HepG2 (cell line): Measurements from ENCODE around the gene PMEPA1. TPM values are rescaled to one million over a fixed set of nuclear protein-coding genes. Genes with fewer than 3 reads are reported as not detected.

Source experiments
- ATAC-seq: fragments of 200-7000 bp; cut with Tn5 transposase; 3 replicates; pipeline ENCODE4 v1.9.1; 2020; ENCODE audit warnings: mild to moderate bottlenecking, moderate library complexity
- BruUV-seq: library from RNA; stranded (reverse); fragments of 400-500 nt; replicated peaks from 2 replicates; lab custom pipeline; 2021; lab: Mats Ljungman, UMichigan
- CTCF ChIA-PET: fragments of 300-600 bp; formaldehyde crosslinking; extraction: SDS; loops from one replicate; lab custom pipeline; 2021; ENCODE audit warnings: low total read pairs, inconsistent platforms, low intra/inter-chr PET ratio; lab: Yijun Ruan, JAX
- POLR2A ChIA-PET: fragments of 350-600 bp; sonication (Branson Sonifier 250); formaldehyde crosslinking; loops from one replicate; lab custom pipeline; 2020; ENCODE audit warnings: antibody characterized with exemption, inconsistent platforms; lab: Yijun Ruan, JAX
- DNase-seq: peaks from one replicate; pipeline ENCODE4 v3.0.0-alpha.2; 2015; ENCODE audit warnings: low spot score
- FAIRE-seq: peaks from 3 replicates; lab custom pipeline; 2011; peaks lifted over from hg19 to GRCh38; lab: Jason Lieb, UNC
- H2AFZ ChIP-seq: one replicate; pipeline ENCODE4 v1.6.1; 2011; ENCODE audit warnings: low read length, inconsistent platforms
- H3K27ac ChIP-seq: fragments of 300-600 bp; 3 replicates; pipeline ENCODE4 v1.8.0; 2011; ENCODE audit warnings: mixed run types, mild to moderate bottlenecking, mixed read lengths, low read length, inconsistent platforms; ENCODE audit not compliant: insufficient read depth; ENCODE audit errors: extremely low read length
- H3K27me3 ChIP-seq, 2 experiments: fragments of 200-600 bp in 1 of 2; 2 replicates in 1 of 2; 3 replicates in 1 of 2; pipeline versions ENCODE4 v1.6.0 to v1.8.0; 2011; ENCODE audit warnings: low read length in 2 of 2, mild to moderate bottlenecking in 2 of 2, moderate library complexity in 2 of 2, inconsistent platforms in 1 of 2; ENCODE audit not compliant: insufficient read depth in 2 of 2, control insufficient read depth in 1 of 2
- H3K36me3 ChIP-seq, 2 experiments: fragments of 200-600 bp in 1 of 2; replicated peaks in 1 of 2; 2 replicates in 1 of 2; 3 replicates in 1 of 2; pipeline versions ENCODE4 v1.5.1 to v1.8.0; 2011; ENCODE audit warnings: low read length in 2 of 2, inconsistent platforms in 1 of 2; ENCODE audit not compliant: insufficient read depth in 2 of 2, control insufficient read depth in 1 of 2
- H3K4me1 ChIP-seq: 2 replicates; pipeline ENCODE4 v1.5.1; 2012; ENCODE audit warnings: low read length, inconsistent platforms; ENCODE audit not compliant: insufficient read depth
- H3K4me2 ChIP-seq: 2 replicates; pipeline ENCODE4 v1.6.0; 2011; ENCODE audit warnings: low read depth, low read length, inconsistent platforms
- H3K4me3 ChIP-seq, 3 experiments: fragments of 200-600 bp in 1 of 3; sonication (generic), shearing (Covaris generic) in 1 of 3; replicated peaks in 1 of 3; 2 replicates each; pipeline ENCODE4 v1.5.1; 2011 to 2016; ENCODE audit warnings: low read length in 3 of 3, inconsistent platforms in 2 of 3, low read depth in 2 of 3, mild to moderate bottlenecking in 2 of 3, control low read depth in 1 of 3, mixed read lengths in 1 of 3; ENCODE audit not compliant: insufficient read depth in 1 of 3
- H3K79me2 ChIP-seq: one replicate; pipeline ENCODE4 v1.6.1; 2011; ENCODE audit warnings: low read length, inconsistent platforms; ENCODE audit not compliant: insufficient read depth
- H3K9ac ChIP-seq: 2 replicates; pipeline ENCODE4 v1.6.0; 2011; ENCODE audit warnings: mild to moderate bottlenecking, low read depth, low read length, inconsistent platforms; ENCODE audit not compliant: insufficient read depth
- H3K9me3 ChIP-seq: 2 replicates; pipeline ENCODE4 v1.5.1; 2012; ENCODE audit warnings: mild to moderate bottlenecking, low read length
- H4K20me1 ChIP-seq: 2 replicates; pipeline ENCODE4 v1.6.0; 2011; ENCODE audit warnings: inconsistent platforms, mild to moderate bottlenecking, low read length, moderate library complexity; ENCODE audit not compliant: insufficient read depth
- ZFP36L1 ChIP-seq: sonication (generic); formaldehyde crosslinking; IDR thresholded peaks from 2 replicates; pipeline ENCODE4 v1.8.0; 2022; ENCODE audit warnings: mild to moderate bottlenecking, missing genetic modification reagents, moderate library complexity
- ZNF124 ChIP-seq: sonication (generic); formaldehyde crosslinking; IDR thresholded peaks from 2 replicates; pipeline ENCODE4 v1.4.0; 2020; ENCODE audit warnings: missing genetic modification reagents
- WGBS: methylation state at CpG from one replicate; pipeline ENCODE4 v1.1.6; 2017; ENCODE audit warnings: low lambda C conversion rate; 5-methylcytosine and 5-hydroxymethylcytosine counted together
- in situ Hi-C: cut with HindIII; loops from 2 replicates; pipeline ENCODE4 v1.10.0; 2017; ENCODE audit warnings: low pct_unique_long_range_greater_than_20kb; ENCODE audit not compliant: extremely low pct_ligation_motif_present
- intact Hi-C: fragments of 100-400 bp; cut with micrococcal nuclease; formaldehyde crosslinking; loops from one replicate; pipeline ENCODE4 v1.10.0; 2022; ENCODE audit not compliant: unreplicated experiment
- polyA plus RNA-seq, 8 experiments: library from polyadenylated mRNA; depleted of rRNA in 3 of 8; stranded (reverse) in 7 of 8; unstranded in 1 of 8; fragments of >200 nt; fragmentation: Illumina TruSeq in 4 of 8; extraction: Trizol in 4 of 8; gene quantifications; 2 replicates each; pipeline versions ENCODE4 v1.2.1 to v1.2.3, GENCODE V29; 2011 to 2016; ENCODE audit warnings: low read depth in 4 of 8, missing spikeins in 1 of 8, mixed read lengths in 1 of 8; ENCODE audit not compliant: insufficient read depth in 1 of 8
- total RNA-seq, 5 experiments: library from RNA; depleted of rRNA; stranded (reverse); fragments of >200 nt; fragmentation: Illumina TruSeq; extraction: Trizol; gene quantifications; 2 replicates each; pipeline ENCODE4 v1.2.3, GENCODE V29; 2016; ENCODE audit warnings: low read depth in 1 of 5

Gene PMEPA1
- total and polyA plus RNA-seq, 2 of the 13 experiments (the other 11 are each of a cell fraction or from before 2014, with no cell fraction given) = not detected

DNA sequence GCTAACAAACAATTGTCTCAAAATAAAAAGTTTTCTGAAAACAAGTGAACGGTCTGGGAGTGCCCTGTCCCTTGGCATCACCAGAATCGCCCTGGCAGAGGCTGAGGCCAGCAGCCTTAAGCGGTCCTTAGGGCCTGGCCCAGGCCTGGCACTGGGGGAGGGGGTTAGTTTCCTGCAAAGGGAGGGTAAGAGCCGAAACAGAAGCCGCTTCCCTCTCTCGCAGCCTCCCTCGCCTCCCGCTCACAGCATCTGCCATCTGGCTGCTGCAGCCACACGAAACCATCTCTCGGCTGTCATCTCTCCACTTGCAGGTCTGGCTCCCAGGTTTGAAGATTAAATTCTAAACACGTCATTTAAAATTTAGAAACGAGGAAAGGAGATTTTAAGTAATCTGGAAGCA is 31.5 kb downstream of the PMEPA1 start:
- Histone ChIP-seq H3K4me1 (no peaks in the 10 kb centered on the region), H3K27ac (no peak overlapping the region), H3K9ac (no peak overlapping the region), H3K4me2 (no peak overlapping the region), H3K36me3 (no peaks in the 10 kb centered on the region), H3K79me2 (no peaks in the 10 kb centered on the region), H2AFZ (no peak overlapping the region), H3K9me3 (no peaks in the 10 kb centered on the region), H3K4me3 (no peak overlapping the region), H3K27me3 (peaks cover 12 to 100% of the 10 kb centered on the region in 2 experiments), H4K20me1 (no peaks in the 10 kb centered on the region; the same call in 1 of the 2 replicates)
- FAIRE-seq (no peak), ATAC-seq (no peak), DNase-seq (no peak)
- CTCF ChIA-PET = no interaction called here
- 9% methylated on average over 10 of the region's 12 CpGs for WGBS
- POLR2A ChIA-PET = no interaction called here
- intact Hi-C loops (no loop called here), in situ Hi-C loops (no loop called here)
- no peak for TF ChIP-seq ZFP36L1 (CRISPR knock-in tag)
- no TSS peak for BruUV-seq

DNA sequence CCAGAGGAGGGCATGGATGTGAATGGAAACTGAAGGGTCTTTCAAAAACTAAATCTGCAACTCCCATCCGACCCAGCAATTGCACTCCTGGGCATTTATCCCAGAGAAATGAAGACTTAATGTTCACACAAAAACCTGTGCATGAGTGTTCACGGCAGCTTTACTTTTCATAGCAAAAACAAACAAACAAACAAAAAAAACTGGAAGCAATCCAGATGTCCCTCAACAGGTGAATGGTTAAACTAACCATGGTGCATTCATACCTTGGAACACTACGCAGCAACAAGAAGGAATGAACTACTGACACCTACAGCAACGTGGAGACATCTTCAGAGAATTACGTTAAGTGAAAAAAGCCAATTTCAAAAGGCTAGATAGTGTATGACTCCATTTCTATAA is 32.2 kb downstream of the PMEPA1 start:
- Histone ChIP-seq H3K27me3 (peaks cover 12 to 100% of the 10 kb centered on the region in 2 experiments), H3K36me3 (no peaks in the 10 kb centered on the region), H3K27ac (no peak overlapping the region), H3K4me3 (no peak overlapping the region), H3K4me1 (no peaks in the 10 kb centered on the region), H2AFZ (no peak overlapping the region), H3K9ac (no peak overlapping the region), H4K20me1 (no peaks in the 10 kb centered on the region; the same call in 1 of the 2 replicates), H3K79me2 (no peaks in the 10 kb centered on the region), H3K9me3 (no peaks in the 10 kb centered on the region), H3K4me2 (no peak overlapping the region)
- CTCF ChIA-PET = no interaction called here
- WGBS = 6% methylated on average over 5 of the region's 5 CpGs
- in situ Hi-C loops (no loop called here), intact Hi-C loops (no loop called here)
- BruUV-seq = no TSS peak
- DNase-seq = no peak
- no peak for ATAC-seq
- POLR2A ChIA-PET = no interaction called here
- FAIRE-seq = no peak
- no peak for TF ChIP-seq ZNF124 (CRISPR knock-in tag)
